WI38 (cell line): ENCODE data around the gene EFNA5.

ENCODE experiments used
- H3K4me3 ChIP-seq: 2 replicates; pipeline ENCODE4 v1.5.1; 2011; ENCODE audit warnings: low read depth, mild to moderate bottlenecking, control low read depth, low read length
- CTCF ChIP-seq: IDR thresholded peaks from 2 replicates; pipeline ENCODE4 v1.5.1; 2012; ENCODE audit warnings: low read depth, mild to moderate bottlenecking, control low read depth, low read length

EFNA5 gene

GRCh38 chr5:107631805-107632362 lies 38.9 kb downstream of the EFNA5 start:
- H3K4me3 ChIP-seq = no peak overlapping the region
- TF ChIP-seq CTCF = no peak

DNA sequence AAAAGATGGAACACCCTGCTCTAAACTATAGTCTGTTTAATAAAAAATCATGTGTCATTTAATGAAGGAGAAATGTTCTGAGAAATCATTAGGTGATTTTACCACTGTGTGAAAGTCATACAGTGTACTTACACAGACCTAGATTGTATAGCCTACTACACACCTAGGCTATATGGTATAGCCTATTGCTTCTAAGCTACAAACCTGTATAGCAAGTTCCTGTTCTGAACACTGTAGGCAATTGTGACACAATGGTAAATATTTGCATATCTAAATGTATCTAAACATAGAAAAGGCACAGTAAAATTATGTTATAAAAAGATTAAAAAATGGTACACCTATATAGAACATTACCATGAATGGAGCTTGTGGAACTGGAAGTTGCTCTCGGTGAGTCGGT lies 40.6 kb downstream of the EFNA5 start:
- TF ChIP-seq CTCF = no peak
- no peak overlapping the region for H3K4me3 ChIP-seq

- TF ChIP-seq CTCF = no peak
These were observed 46.5 kb downstream of the EFNA5 start for GRCh38 chr5:107624235-107624634.

GRCh38 chr5:107621089-107621488 lies 49.6 kb downstream of the EFNA5 start:
- no peak overlapping the region for H3K4me3 ChIP-seq
- TF ChIP-seq CTCF = no peak

More at GRCh38 chr5:107624235-107624634, 46.5 kb downstream of the EFNA5 start:
- H3K4me3 ChIP-seq = no peak overlapping the region

GRCh38 chr5:107619781-107620180 lies 51.0 kb downstream of the EFNA5 start:
- H3K4me3 ChIP-seq = no peak overlapping the region
- no peak for TF ChIP-seq CTCF

DNA sequence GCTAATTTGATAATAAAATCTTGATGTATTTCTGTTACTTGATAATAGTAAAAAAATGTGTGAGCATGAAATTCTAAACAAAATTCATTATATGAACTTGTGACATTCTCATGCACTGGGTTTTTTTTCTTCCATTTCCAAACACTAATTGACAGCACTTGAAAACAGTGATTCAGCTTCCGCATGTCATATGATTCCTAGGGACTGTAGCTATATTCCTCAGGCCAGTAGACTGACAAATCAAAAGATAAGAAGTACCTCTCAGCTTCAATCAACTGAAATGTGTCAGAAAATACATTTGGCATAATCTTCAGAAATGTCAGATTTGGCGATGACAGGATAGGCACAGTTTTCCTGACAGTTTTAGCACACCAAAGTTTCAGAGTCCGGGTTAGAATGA lies 52.5 kb downstream of the EFNA5 start:
- H3K4me3 ChIP-seq = no peak overlapping the region
- TF ChIP-seq CTCF = no peak

GRCh38 chr5:107617052-107617451 lies 53.7 kb downstream of the EFNA5 start:
- no peak for TF ChIP-seq CTCF

More at GRCh38 chr5:107617052-107617451, 53.7 kb downstream of the EFNA5 start:
- no peak overlapping the region for H3K4me3 ChIP-seq
